Mesenchymal stem cell (in vitro differentiated cells and primary cell): ENCODE measurements around the gene NPAS2.

Experiments used
- DNase-seq: peaks from one replicate; pipeline ENCODE4 v3.0.0-alpha.2; 2013
- H2AFZ ChIP-seq: one replicate; pipeline ENCODE4 v1.6.1; 2013; ENCODE audit warnings: low read depth, mild to moderate bottlenecking, control low read depth, inconsistent platforms, low read length, moderate library complexity
- H2AK5ac ChIP-seq: 2 replicates; pipeline ENCODE4 v1.6.1; 2013; ENCODE audit warnings: low read length, moderate library complexity, mild to moderate bottlenecking, inconsistent platforms; ENCODE audit not compliant: severe bottlenecking
- H2BK120ac ChIP-seq: one replicate; pipeline ENCODE4 v1.6.1; 2013; ENCODE audit warnings: low read depth, mild to moderate bottlenecking, inconsistent platforms, low read length, moderate library complexity
- H2BK12ac ChIP-seq, 2 experiments: one replicate each; pipeline ENCODE4 v1.6.1; 2013; ENCODE audit warnings: inconsistent platforms in 2 of 2, low read length in 2 of 2, mild to moderate bottlenecking in 2 of 2, moderate library complexity in 2 of 2, control low read depth in 1 of 2
- H2BK15ac ChIP-seq: one replicate; pipeline ENCODE4 v1.6.1; 2013; ENCODE audit warnings: mild to moderate bottlenecking, low read depth, inconsistent platforms; ENCODE audit not compliant: poor library complexity, severe bottlenecking
- H2BK5ac ChIP-seq: 2 replicates; pipeline ENCODE4 v1.6.1; 2013; ENCODE audit warnings: low read depth, mild to moderate bottlenecking, low read length, control low read depth, inconsistent platforms; ENCODE audit not compliant: poor library complexity, severe bottlenecking
- H3K14ac ChIP-seq, 2 experiments: one replicate each; pipeline ENCODE4 v1.6.1; 2013; ENCODE audit warnings: inconsistent platforms in 2 of 2, low read length in 2 of 2, control low read depth in 1 of 2, mild to moderate bottlenecking in 1 of 2, moderate library complexity in 1 of 2
- H3K18ac ChIP-seq, 2 experiments: one replicate each; pipeline ENCODE4 v1.6.1; 2013; ENCODE audit warnings: inconsistent platforms in 2 of 2, low read length in 2 of 2, control low read depth in 1 of 2, low read depth in 1 of 2, mild to moderate bottlenecking in 1 of 2
- H3K23ac ChIP-seq, 2 experiments: one replicate each; pipeline ENCODE4 v1.6.1; 2013; ENCODE audit warnings: inconsistent platforms in 2 of 2, low read length in 2 of 2, mild to moderate bottlenecking in 2 of 2, moderate library complexity in 2 of 2, control low read depth in 1 of 2
- H3K27ac ChIP-seq: 2 replicates; pipeline ENCODE4 v1.5.1; 2013; ENCODE audit warnings: mild to moderate bottlenecking, moderate library complexity, low read length, control low read depth, inconsistent platforms; ENCODE audit not compliant: poor library complexity, severe bottlenecking
- H3K27me3 ChIP-seq, 2 experiments: 2 replicates each; pipeline versions ENCODE4 v1.6.1 to v1.7.0; 2013; ENCODE audit warnings: low read length in 2 of 2, mild to moderate bottlenecking in 2 of 2, moderate library complexity in 2 of 2, control low read depth in 1 of 2, inconsistent platforms in 1 of 2; ENCODE audit not compliant: control insufficient read depth in 1 of 2, insufficient read depth in 1 of 2
- H3K36me3 ChIP-seq, 2 experiments: 2 replicates each; pipeline versions ENCODE4 v1.6.1 to v1.7.0; 2013; ENCODE audit warnings: low read length in 2 of 2, control low read depth in 1 of 2, inconsistent platforms in 1 of 2, low read depth in 1 of 2, mild to moderate bottlenecking in 1 of 2; ENCODE audit not compliant: insufficient read depth in 2 of 2, control insufficient read depth in 1 of 2
- H3K4ac ChIP-seq, 2 experiments: one replicate each; pipeline ENCODE4 v1.6.1; 2013; ENCODE audit warnings: inconsistent platforms in 2 of 2, low read length in 2 of 2, mild to moderate bottlenecking in 2 of 2, moderate library complexity in 2 of 2, control low read depth in 1 of 2, low read depth in 1 of 2
- H3K4me1 ChIP-seq: 2 replicates; pipeline ENCODE4 v1.6.1; 2013; ENCODE audit warnings: low read depth, low read length, control low read depth; ENCODE audit not compliant: control insufficient read depth, insufficient read depth
- H3K4me2 ChIP-seq: 2 replicates; pipeline ENCODE4 v1.6.1; 2013; ENCODE audit warnings: low read length, mild to moderate bottlenecking, inconsistent platforms; ENCODE audit not compliant: poor library complexity, severe bottlenecking
- H3K4me3 ChIP-seq, 2 experiments: 2 replicates each; pipeline versions ENCODE4 v1.5.1 to v1.7.0; 2013; ENCODE audit warnings: low read length in 2 of 2, mild to moderate bottlenecking in 2 of 2, control low read depth in 1 of 2, low read depth in 1 of 2; ENCODE audit not compliant: insufficient read depth in 1 of 2
- H3K79me1 ChIP-seq: replicated peaks from 2 replicates; pipeline ENCODE4 v1.6.1; 2013; ENCODE audit warnings: mild to moderate bottlenecking, control low read depth, low read length, inconsistent platforms; ENCODE audit not compliant: poor library complexity, severe bottlenecking
- H3K9ac ChIP-seq: 2 replicates; pipeline ENCODE4 v1.7.0; 2013; ENCODE audit warnings: mild to moderate bottlenecking, low read length, moderate library complexity
- H3K9me3 ChIP-seq: 2 replicates; pipeline ENCODE4 v1.7.0; 2013; ENCODE audit warnings: mild to moderate bottlenecking, low read length; ENCODE audit not compliant: control insufficient read depth
- H4K8ac ChIP-seq: one replicate; pipeline ENCODE4 v1.6.1; 2013; ENCODE audit warnings: inconsistent platforms, mild to moderate bottlenecking, low read length, moderate library complexity
- H4K91ac ChIP-seq: one replicate; pipeline ENCODE4 v1.6.1; 2013; ENCODE audit warnings: mild to moderate bottlenecking, low read length, inconsistent platforms
- WGBS: methylation state at CpG from one replicate; pipeline ENCODE4 v1.1.7; 2013; ENCODE audit warnings: mixed read lengths; 5-methylcytosine and 5-hydroxymethylcytosine counted together

The NPAS2 gene

GRCh38 chr2:101030866-101031554 is 211.1 kb downstream of the NPAS2 start:
- H4K91ac ChIP-seq = peak overlapping the region; percentile 54
- WGBS = 89% methylated on average over 10 of the region's 10 CpGs
- H2BK12ac ChIP-seq = no peak overlapping the region
- peak overlapping the region; percentile 62 for H4K8ac ChIP-seq
- H3K23ac ChIP-seq = no peak overlapping the region
- H2AK5ac ChIP-seq = no peak overlapping the region
- H3K79me1 ChIP-seq = no peaks in the 10 kb centered on the region
- no peak for DNase-seq
- peak overlapping the region in 1 of 2 experiments; percentile 1 for H3K14ac ChIP-seq
- H3K4ac ChIP-seq = no peak overlapping the region
- H3K4me3 ChIP-seq = no peak overlapping the region
- no peak overlapping the region for H2BK15ac ChIP-seq
- H3K27me3 ChIP-seq = no peaks in the 10 kb centered on the region
- H2BK5ac ChIP-seq = no peak overlapping the region
- peaks cover 2% of the 10 kb centered on the region for H3K4me1 ChIP-seq
- H3K9ac ChIP-seq = no peak overlapping the region
- H2BK120ac ChIP-seq = no peak overlapping the region
- H3K4me2 ChIP-seq = no peak overlapping the region
- H3K27ac ChIP-seq = no peak overlapping the region
- no peak overlapping the region for H3K18ac ChIP-seq
- H3K36me3 ChIP-seq = peaks cover 25 to 89% of the 10 kb centered on the region in 2 experiments
- no peaks in the 10 kb centered on the region for H3K9me3 ChIP-seq
- H2AFZ ChIP-seq = no peak overlapping the region

DNA sequence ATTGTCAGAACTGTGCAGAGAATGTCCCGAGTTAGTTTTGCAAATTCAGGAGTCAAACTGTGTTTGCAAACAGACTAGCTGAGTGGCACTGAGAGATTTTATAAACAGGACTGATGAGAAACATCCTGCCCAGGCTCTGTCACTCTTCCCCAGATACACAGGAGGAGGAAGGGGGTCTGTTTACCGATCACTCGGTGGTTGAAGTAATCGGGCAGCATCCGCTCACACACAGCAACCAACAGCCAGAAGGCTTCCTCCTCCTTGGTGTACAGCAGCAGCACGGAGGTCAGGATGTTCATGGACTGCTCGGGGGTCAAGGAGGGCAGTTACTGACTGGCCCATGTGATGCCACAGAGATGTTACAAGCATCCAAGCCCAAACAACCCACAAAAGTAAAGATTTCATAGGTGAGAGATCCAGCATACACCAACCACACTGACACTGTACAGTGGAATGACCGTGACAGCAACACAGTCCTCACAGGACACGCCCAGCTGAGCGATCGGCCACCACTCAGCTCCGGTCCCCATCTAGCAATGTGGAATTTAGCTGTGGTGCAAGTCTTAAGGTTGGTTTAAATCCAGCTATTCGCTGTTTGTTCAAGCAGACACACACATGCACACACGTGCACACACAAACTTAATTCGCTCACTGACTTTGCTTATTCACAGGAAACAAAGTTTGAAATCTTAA is 212.3 kb downstream of the NPAS2 start:
- no peaks in the 10 kb centered on the region for H3K9me3 ChIP-seq
- no peak overlapping the region for H3K23ac ChIP-seq
- no peak overlapping the region for H2AFZ ChIP-seq
- no peak overlapping the region for H2AK5ac ChIP-seq
- no peak overlapping the region for H3K4me2 ChIP-seq
- H4K8ac ChIP-seq = no peak overlapping the region
- H3K9ac ChIP-seq = no peak overlapping the region
- DNase-seq = no peak
- H3K4me1 ChIP-seq = no peaks in the 10 kb centered on the region
- no peak overlapping the region for H2BK5ac ChIP-seq
- no peak overlapping the region for H2BK120ac ChIP-seq
- no peak overlapping the region for H3K4ac ChIP-seq
- H3K14ac ChIP-seq = no peak overlapping the region
- no peak overlapping the region for H3K27ac ChIP-seq
- H3K36me3 ChIP-seq = peaks cover 24 to 84% of the 10 kb centered on the region in 2 experiments
- 76% methylated on average over 15 of the region's 15 CpGs for WGBS
- H3K27me3 ChIP-seq = no peaks in the 10 kb centered on the region
- no peak overlapping the region for H2BK15ac ChIP-seq
- no peaks in the 10 kb centered on the region for H3K79me1 ChIP-seq
- no peak overlapping the region for H3K18ac ChIP-seq
- no peak overlapping the region for H3K4me3 ChIP-seq
- H4K91ac ChIP-seq = no peak overlapping the region
- peak overlapping the region; percentile 6 to 25 for H2BK12ac ChIP-seq

DNA sequence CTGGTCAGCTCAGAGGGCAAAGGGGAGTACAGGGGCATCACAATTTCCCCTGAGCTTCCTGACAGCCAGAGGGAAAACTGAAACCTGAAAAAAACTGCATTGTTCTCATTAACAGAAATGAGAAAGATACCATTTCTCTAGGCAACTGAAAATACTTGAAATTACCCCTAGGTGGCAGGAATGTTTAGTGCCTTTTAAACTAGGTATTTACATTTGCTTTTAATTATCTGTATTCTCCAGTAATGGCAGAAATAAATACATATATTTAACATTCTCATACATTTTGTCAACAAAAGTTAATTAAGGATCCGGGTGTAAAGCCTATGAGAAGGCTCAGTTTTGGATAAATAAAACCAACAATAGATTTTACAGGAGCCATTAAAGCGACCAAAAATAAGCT is 216.6 kb downstream of the NPAS2 start:
- Histone ChIP-seq H2AFZ (no peak overlapping the region), H3K9ac (no peak overlapping the region), H3K4ac (no peak overlapping the region), H3K79me1 (no peaks in the 10 kb centered on the region), H3K27ac (no peak overlapping the region), H4K8ac (no peak overlapping the region), H2AK5ac (no peak overlapping the region), H2BK15ac (no peak overlapping the region), H4K91ac (no peak overlapping the region), H3K14ac (no peak overlapping the region), H3K27me3 (no peaks in the 10 kb centered on the region), H3K36me3 (peaks cover 22 to 78% of the 10 kb centered on the region in 2 experiments), H2BK5ac (no peak overlapping the region), H3K23ac (no peak overlapping the region), H2BK12ac (no peak overlapping the region), H3K18ac (no peak overlapping the region), H3K9me3 (no peaks in the 10 kb centered on the region), H3K4me3 (no peak overlapping the region), H3K4me2 (no peak overlapping the region), H3K4me1 (no peaks in the 10 kb centered on the region), H2BK120ac (no peak overlapping the region)
- peak; percentile 49 for DNase-seq
- WGBS = 88% methylated on average over 2 of the region's 2 CpGs

DNA sequence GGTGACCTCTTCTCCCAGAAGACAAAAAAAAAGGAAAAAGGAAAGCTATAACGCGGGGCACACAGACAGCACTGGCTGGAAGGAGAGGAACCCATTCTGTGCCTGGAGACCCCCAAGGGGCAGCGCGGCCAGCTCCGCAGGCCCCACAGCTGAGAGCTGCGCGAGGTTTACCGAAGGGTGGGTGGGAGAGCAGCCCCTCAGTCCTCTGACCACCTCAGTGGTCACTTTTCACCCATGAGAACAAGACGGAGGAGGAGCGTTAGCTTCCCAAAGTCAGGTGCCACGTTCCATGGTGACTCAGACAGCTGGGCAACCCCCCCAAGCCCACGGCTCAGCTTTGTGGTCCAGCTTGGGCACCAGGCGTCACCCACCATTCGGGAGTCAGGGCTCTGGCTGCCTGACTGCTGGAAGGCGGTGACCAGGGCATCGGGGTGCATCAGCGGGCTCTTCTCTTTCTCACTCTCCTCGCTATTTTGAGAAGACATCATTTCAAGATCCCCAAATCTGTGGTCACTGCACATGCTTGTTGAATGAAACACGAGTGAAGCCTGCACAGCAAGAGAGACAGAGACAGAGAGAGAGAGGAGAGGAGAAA is 217.3 kb downstream of the NPAS2 start:
- H2BK120ac ChIP-seq = no peak overlapping the region
- no peak overlapping the region for H3K27ac ChIP-seq
- H3K23ac ChIP-seq = no peak overlapping the region

More for the DNA sequence above, 217.3 kb downstream of the NPAS2 start:
- no peak overlapping the region for H4K8ac ChIP-seq
- no peak overlapping the region for H2AFZ ChIP-seq
- H3K79me1 ChIP-seq = no peaks in the 10 kb centered on the region
- no peak overlapping the region for H2BK15ac ChIP-seq
- H2BK12ac ChIP-seq = no peak overlapping the region
- no peak overlapping the region for H4K91ac ChIP-seq
- no peaks in the 10 kb centered on the region for H3K4me1 ChIP-seq
- H3K4me3 ChIP-seq = no peak overlapping the region
- no peak for DNase-seq
- no peak overlapping the region for H3K4me2 ChIP-seq
- no peak overlapping the region for H3K4ac ChIP-seq
- WGBS = 97% methylated on average over 19 of the region's 19 CpGs
- peaks cover 20 to 74% of the 10 kb centered on the region in 2 experiments for H3K36me3 ChIP-seq
- no peak overlapping the region for H3K14ac ChIP-seq
- H3K27me3 ChIP-seq = no peaks in the 10 kb centered on the region
- no peaks in the 10 kb centered on the region for H3K9me3 ChIP-seq
- H3K9ac ChIP-seq = no peak overlapping the region
- H2BK5ac ChIP-seq = no peak overlapping the region
- H3K18ac ChIP-seq = no peak overlapping the region
- H2AK5ac ChIP-seq = no peak overlapping the region
